Transverse colon (tissue), 4 donors: Measurements from ENCODE around the gene MRPS6.

Experiments used
- CTCF ChIP-seq, 5 experiments: fragments of 200-600 bp in 3 of 5; fragments of 450-650 bp in 2 of 5; sonication (generic) in 3 of 5; IDR thresholded peaks; 1 replicate in 2 of 5; 2 replicates in 3 of 5; pipeline ENCODE4 v1.5.1; 2016 to 2017; ENCODE audit warnings: antibody characterized with exemption in 5 of 5, inconsistent platforms in 3 of 5, mild to moderate bottlenecking in 2 of 5, moderate library complexity in 1 of 5
- EP300 ChIP-seq: sonication (generic); formaldehyde crosslinking; IDR thresholded peaks from one replicate; pipeline ENCODE4 v1.6.1; 2017; ENCODE audit warnings: antibody characterized with exemption, low read depth
- POLR2AphosphoS5 ChIP-seq, 3 donors: sonication (generic); formaldehyde crosslinking; IDR thresholded peaks; one replicate each; pipeline ENCODE4 v1.6.1; 2016; ENCODE audit warnings: antibody characterized with exemption in 3 of 3

DNA sequence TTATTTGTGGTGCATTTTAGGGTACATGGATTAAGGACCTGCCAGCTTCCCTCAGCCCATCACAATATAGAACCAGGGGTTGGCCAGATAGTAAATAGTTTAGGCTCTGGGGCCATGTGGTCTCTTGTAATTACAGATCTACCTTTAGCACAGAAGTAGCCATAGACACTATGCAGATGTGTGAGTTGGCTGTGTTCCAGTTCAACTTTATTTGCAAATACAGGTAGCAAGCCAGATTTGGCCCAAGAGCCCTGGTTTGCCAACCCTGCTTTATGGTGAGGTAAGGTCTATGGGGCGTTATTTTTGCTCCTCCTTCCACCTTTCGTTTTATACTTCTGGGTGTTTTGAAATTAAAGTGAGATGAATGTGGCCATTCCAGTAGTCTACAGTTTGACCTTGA lies 48.7 kb downstream of the MRPS6 start:
- peak in 1 of 3 donors; percentile 37 for TF ChIP-seq POLR2AphosphoS5 (IDR thresholded peaks at IDR 0.05)
- no peak for TF ChIP-seq CTCF (IDR thresholded peaks at IDR 0.05)
- TF ChIP-seq EP300, result no peak
